Lung (tissue), 12 donors: ENCODE data around the gene EWSR1. TPM values are rescaled to one million over a fixed set of nuclear protein-coding genes. Genes with fewer than 3 reads are reported as not detected.

Experiments used
- ATAC-seq: fragments of 200-7000 bp; cut with Tn5 transposase; one replicate; pipeline ENCODE4 v1.9.1; 2020; ENCODE audit warnings: moderate number of reproducible peaks; ENCODE audit not compliant: insufficient read depth, low FRiP score
- DNase-seq, 3 donors: peaks; one replicate each; pipeline ENCODE4 v3.0.0-alpha.2; 2013 to 2017
- H3K27ac ChIP-seq, 2 donors: one replicate each; pipeline ENCODE4 v1.5.1; 2013; ENCODE audit warnings: mild to moderate bottlenecking in 2 of 2, moderate library complexity in 2 of 2, control low read depth in 1 of 2, inconsistent platforms in 1 of 2, low read depth in 1 of 2, low read length in 1 of 2
- H3K27me3 ChIP-seq, 3 donors: one replicate each; pipeline ENCODE4 v1.5.1; 2013; ENCODE audit warnings: low read length in 2 of 3; ENCODE audit not compliant: control insufficient read depth in 3 of 3, insufficient read depth in 3 of 3
- H3K36me3 ChIP-seq, 4 donors: one replicate each; pipeline ENCODE4 v1.5.1; 2013; ENCODE audit warnings: low read length in 4 of 4, mild to moderate bottlenecking in 1 of 4, moderate library complexity in 1 of 4; ENCODE audit not compliant: control insufficient read depth in 4 of 4, insufficient read depth in 4 of 4
- H3K4me1 ChIP-seq, 5 donors: one replicate each; pipeline ENCODE4 v1.5.1; 2013; ENCODE audit warnings: low read length in 5 of 5, mild to moderate bottlenecking in 2 of 5, moderate library complexity in 1 of 5; ENCODE audit not compliant: control insufficient read depth in 5 of 5, insufficient read depth in 5 of 5
- H3K4me3 ChIP-seq: one replicate; pipeline ENCODE4 v1.5.1; 2013; ENCODE audit warnings: mild to moderate bottlenecking, control low read depth, moderate library complexity
- H3K9ac ChIP-seq, 2 donors: one replicate each; pipeline ENCODE4 v1.5.1; 2013; ENCODE audit warnings: low read length in 2 of 2, control low read depth in 1 of 2; ENCODE audit not compliant: insufficient read depth in 1 of 2
- H3K9me3 ChIP-seq, 4 donors: one replicate each; pipeline ENCODE4 v1.5.1; 2013; ENCODE audit warnings: low read length in 3 of 4, mild to moderate bottlenecking in 1 of 4, moderate library complexity in 1 of 4; ENCODE audit not compliant: control insufficient read depth in 4 of 4, insufficient read depth in 3 of 4
- WGBS, 2 donors: extraction: QIAGEN DNeasy Blood & Tissue Kit; methylation state at CpG; one replicate each; pipeline ENCODE4 v1.1.7; 2013; 5-methylcytosine and 5-hydroxymethylcytosine counted together
- polyA plus RNA-seq, 2 donors: library from polyadenylated mRNA; stranded (reverse); fragments of 200-250 nt; gene quantifications; one replicate each; pipeline ENCODE4 v1.2.1, GENCODE V29; 2013
- total RNA-seq, 2 donors: library from RNA; depleted of rRNA in 1 of 2; stranded (reverse); fragments of >200 nt in 1 of 2; gene quantifications; one replicate each; pipeline ENCODE4 v1.2.1, GENCODE V29; 2014 to 2021
- TF ChIP-seq, protein P1 (sequence below): IDR thresholded peaks from 2 replicates; pipeline ENCODE4 v1.5.1; 2012; ENCODE audit warnings: mild to moderate bottlenecking; ENCODE audit errors: control extremely low read depth, extremely low read depth
- donor health status: control.
- donor health status: control.
- donor health status: Bipolar disorder and iron deficiency.
- donor health status: healthy.
- donor health status: DM: yes; HTN: yes; CAD: no.

Gene EWSR1
- total and polyA plus RNA-seq, 4 donors: 115 to 215 (median 168) TPM

GRCh38 chr22:29338398-29338797, 70.3 kb downstream of the EWSR1 start:
- Histone ChIP-seq H3K4me3 (no peak overlapping the region), H3K27ac (no peak overlapping the region), H3K36me3 (peaks cover 4 to 91% (median 27%) of the 10 kb centered on the region in 4 donors), H3K9ac (no peak overlapping the region), H3K4me1 (peaks cover 0 to 6% (median 0%) of the 10 kb centered on the region in 5 donors), H3K9me3 (no peaks in the 10 kb centered on the region), H3K27me3 (no peaks in the 10 kb centered on the region)
- no peak for DNase-seq
- no peak for ATAC-seq
- 94 to 97% methylated on average over 6 of the region's 6 CpGs for WGBS, 2 donors
- TF ChIP-seq, protein P1, sequence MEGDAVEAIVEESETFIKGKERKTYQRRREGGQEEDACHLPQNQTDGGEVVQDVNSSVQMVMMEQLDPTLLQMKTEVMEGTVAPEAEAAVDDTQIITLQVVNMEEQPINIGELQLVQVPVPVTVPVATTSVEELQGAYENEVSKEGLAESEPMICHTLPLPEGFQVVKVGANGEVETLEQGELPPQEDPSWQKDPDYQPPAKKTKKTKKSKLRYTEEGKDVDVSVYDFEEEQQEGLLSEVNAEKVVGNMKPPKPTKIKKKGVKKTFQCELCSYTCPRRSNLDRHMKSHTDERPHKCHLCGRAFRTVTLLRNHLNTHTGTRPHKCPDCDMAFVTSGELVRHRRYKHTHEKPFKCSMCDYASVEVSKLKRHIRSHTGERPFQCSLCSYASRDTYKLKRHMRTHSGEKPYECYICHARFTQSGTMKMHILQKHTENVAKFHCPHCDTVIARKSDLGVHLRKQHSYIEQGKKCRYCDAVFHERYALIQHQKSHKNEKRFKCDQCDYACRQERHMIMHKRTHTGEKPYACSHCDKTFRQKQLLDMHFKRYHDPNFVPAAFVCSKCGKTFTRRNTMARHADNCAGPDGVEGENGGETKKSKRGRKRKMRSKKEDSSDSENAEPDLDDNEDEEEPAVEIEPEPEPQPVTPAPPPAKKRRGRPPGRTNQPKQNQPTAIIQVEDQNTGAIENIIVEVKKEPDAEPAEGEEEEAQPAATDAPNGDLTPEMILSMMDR: no peak

GRCh38 chr22:29339381-29340235, 71.5 kb downstream of the EWSR1 start:
- no peaks in the 10 kb centered on the region for H3K27me3 ChIP-seq
- WGBS, 2 donors: 93% methylated on average over 23 of the region's 23 CpGs
- ATAC-seq (no peak), DNase-seq (no peak)
- no peak overlapping the region for H3K9ac ChIP-seq
- TF ChIP-seq, protein P1: no peak
- no peak overlapping the region for H3K27ac ChIP-seq
- H3K36me3 ChIP-seq: peaks cover 4 to 86% (median 28%) of the 10 kb centered on the region in 4 donors
- H3K9me3 ChIP-seq: no peaks in the 10 kb centered on the region
- H3K4me1 ChIP-seq: peaks cover 0 to 6% (median 0%) of the 10 kb centered on the region in 5 donors
- H3K4me3 ChIP-seq: no peak overlapping the region

GRCh38 chr22:29340566-29340965, 72.5 kb downstream of the EWSR1 start:
- no peak overlapping the region for H3K4me3 ChIP-seq
- no peaks in the 10 kb centered on the region for H3K9me3 ChIP-seq
- H3K4me1 ChIP-seq: peaks cover 0 to 6% (median 0%) of the 10 kb centered on the region in 5 donors
- no peak for ATAC-seq
- H3K36me3 ChIP-seq: peaks cover 4 to 77% (median 27%) of the 10 kb centered on the region in 4 donors
- DNase-seq: no peak
- H3K27ac ChIP-seq: no peak overlapping the region
- 95 to 96% methylated on average over 8 of the region's 8 CpGs for WGBS, 2 donors
- no peak overlapping the region for H3K9ac ChIP-seq
- H3K27me3 ChIP-seq: no peaks in the 10 kb centered on the region
- TF ChIP-seq, protein P1: no peak
